PC-9 (cell line): ENCODE data around the gene CNTNAP3B.
"Not testable (repeated sequence)": the region's sequence is repeated elsewhere in the genome, so short reads cannot be mapped to it uniquely, and the experiment has no call there.

Experiments
- CTCF ChIP-seq: fragments of 200-600 bp; sonication (generic); conservative IDR thresholded peaks from 2 replicates; pipeline ENCODE4 v1.6.1; 2017; ENCODE audit warnings: mixed run types, antibody characterized with exemption, mild to moderate bottlenecking, moderate library complexity
- EZH2 ChIP-seq: fragments of 200-600 bp; sonication (generic); IDR thresholded peaks from 2 replicates; pipeline ENCODE4 v1.8.0; 2017; ENCODE audit warnings: antibody characterized with exemption, low read depth

- TF ChIP-seq CTCF, EZH2: not testable (repeated sequence)
These were observed 44.7 kb downstream of the CNTNAP3B start for GRCh38 chr9:42084559-42084952.
